Neural progenitor cell (in vitro differentiated cells): ENCODE data around the gene MEI1. TPM values are rescaled to one million over a fixed set of nuclear protein-coding genes. Genes with fewer than 3 reads are reported as not detected.
"Not testable (repeated sequence)": the region's sequence is repeated elsewhere in the genome, so short reads cannot be mapped to it uniquely, and the experiment has no call there.

ENCODE experiments used
- DNase-seq: peaks from one replicate; pipeline ENCODE4 v3.0.0-alpha.2; 2016; ENCODE audit warnings: low spot score
- H2AFZ ChIP-seq: fragments of 200-600 bp; sonication (generic); replicated peaks from 2 replicates; pipeline ENCODE4 v1.6.1; 2016; ENCODE audit warnings: antibody characterized with exemption
- H3F3A ChIP-seq: fragments of 200-600 bp; sonication (generic); 2 replicates; pipeline ENCODE4 v1.6.1; 2016; ENCODE audit warnings: antibody characterized with exemption, low read depth
- H3K27ac ChIP-seq: fragments of 200-600 bp; sonication (generic); 2 replicates; pipeline ENCODE4 v1.5.1; 2016; ENCODE audit warnings: mild to moderate bottlenecking
- H3K27me3 ChIP-seq: fragments of 200-600 bp; sonication (generic); 2 replicates; pipeline ENCODE4 v1.6.1; 2016; ENCODE audit warnings: mild to moderate bottlenecking, moderate library complexity
- H3K36me3 ChIP-seq: fragments of 200-600 bp; sonication (generic); 2 replicates; pipeline ENCODE4 v1.5.1; 2016
- H3K4me1 ChIP-seq: fragments of 200-600 bp; sonication (generic); 2 replicates; pipeline ENCODE4 v1.6.1; 2016; ENCODE audit warnings: mixed run types
- H3K4me2 ChIP-seq: fragments of 200-600 bp; sonication (generic); 2 replicates; pipeline ENCODE4 v1.6.1; 2016
- H3K4me3 ChIP-seq: fragments of 200-600 bp; sonication (generic); 2 replicates; pipeline ENCODE4 v1.5.1; 2016
- H3K79me2 ChIP-seq: fragments of 200-600 bp; sonication (generic); 2 replicates; pipeline ENCODE4 v1.6.1; 2016; ENCODE audit warnings: low read depth
- H3K9ac ChIP-seq: fragments of 200-600 bp; sonication (generic); 2 replicates; pipeline ENCODE4 v1.6.1; 2016
- H3K9me3 ChIP-seq: fragments of 200-600 bp; sonication (generic); 2 replicates; pipeline ENCODE4 v1.5.1; 2016; ENCODE audit warnings: low read depth
- H4K20me1 ChIP-seq: fragments of 200-600 bp; sonication (generic); 2 replicates; pipeline ENCODE4 v1.6.1; 2016; ENCODE audit warnings: low read depth
- H3K27ac Mint-ChIP-seq: 3 replicates; pipeline ENCODE4 v1.8.0; 2021; ENCODE audit warnings: mixed read lengths
- H3K27me3 Mint-ChIP-seq: 2 replicates; pipeline ENCODE4 v1.8.0; 2022; ENCODE audit warnings: low read depth, mild to moderate bottlenecking, inconsistent platforms, moderate library complexity, mixed read lengths; ENCODE audit not compliant: insufficient read depth
- H3K36me3 Mint-ChIP-seq: 3 replicates; pipeline ENCODE4 v1.8.0; 2021; ENCODE audit warnings: mixed read lengths
- H3K4me1 Mint-ChIP-seq: 3 replicates; pipeline ENCODE4 v1.8.0; 2021; ENCODE audit warnings: mixed read lengths
- H3K4me3 Mint-ChIP-seq: 3 replicates; pipeline ENCODE4 v1.8.0; 2021; ENCODE audit warnings: mild to moderate bottlenecking, moderate library complexity, mixed read lengths
- H3K9me3 Mint-ChIP-seq: 3 replicates; pipeline ENCODE4 v1.8.0; 2020; ENCODE audit warnings: mixed read lengths
- EZH2 ChIP-seq: fragments of 200-600 bp; sonication (generic); IDR thresholded peaks from 2 replicates; pipeline ENCODE4 v1.6.1; 2017; ENCODE audit warnings: antibody characterized with exemption, mild to moderate bottlenecking, moderate library complexity
- EZH2phosphoT487 ChIP-seq: fragments of 200-600 bp; sonication (generic); IDR thresholded peaks from 2 replicates; pipeline ENCODE4 v1.6.1; 2017; ENCODE audit warnings: antibody characterized with exemption
- total RNA-seq: library from RNA; depleted of rRNA; stranded (reverse); fragments of >200 nt; gene quantifications from 2 replicates; pipeline ENCODE4 v1.2.3, GENCODE V29; 2015; ENCODE audit warnings: low replicate concordance
- TF ChIP-seq, protein P1 (sequence below): fragments of 200-600 bp; sonication (generic); IDR thresholded peaks from 2 replicates; pipeline ENCODE4 v1.5.1; 2017; ENCODE audit warnings: antibody characterized with exemption, mild to moderate bottlenecking

MEI1 gene
- total RNA-seq, 1 donor from 2014 or later, result not detected

- no peaks in the 10 kb centered on the region for H3K27me3 ChIP-seq
- peaks cover 41% of the 10 kb centered on the region for H4K20me1 ChIP-seq
- H3K27ac ChIP-seq, result no peak overlapping the region
- peaks cover 7% of the 10 kb centered on the region for H3K36me3 ChIP-seq
- no peaks in the 10 kb centered on the region for H3K9me3 ChIP-seq
- no peak for DNase-seq
- H3K79me2 ChIP-seq, result peaks cover 98% of the 10 kb centered on the region
- no peak overlapping the region for H3K4me3 ChIP-seq
- no peak overlapping the region for H2AFZ ChIP-seq
- H3K9me3 Mint-ChIP-seq, result no peaks in the 10 kb centered on the region
- H3K4me2 ChIP-seq, result no peak overlapping the region
- peaks cover 2% of the 10 kb centered on the region for H3K27me3 Mint-ChIP-seq
- peaks cover 14% of the 10 kb centered on the region for H3K4me1 Mint-ChIP-seq
- H3K9ac ChIP-seq, result no peak overlapping the region
- H3K36me3 Mint-ChIP-seq, result peaks cover 14% of the 10 kb centered on the region
- peaks cover 23% of the 10 kb centered on the region for H3F3A ChIP-seq
- peaks cover 6% of the 10 kb centered on the region for H3K4me1 ChIP-seq
- no peak for TF ChIP-seq EZH2
- TF ChIP-seq, protein P1, sequence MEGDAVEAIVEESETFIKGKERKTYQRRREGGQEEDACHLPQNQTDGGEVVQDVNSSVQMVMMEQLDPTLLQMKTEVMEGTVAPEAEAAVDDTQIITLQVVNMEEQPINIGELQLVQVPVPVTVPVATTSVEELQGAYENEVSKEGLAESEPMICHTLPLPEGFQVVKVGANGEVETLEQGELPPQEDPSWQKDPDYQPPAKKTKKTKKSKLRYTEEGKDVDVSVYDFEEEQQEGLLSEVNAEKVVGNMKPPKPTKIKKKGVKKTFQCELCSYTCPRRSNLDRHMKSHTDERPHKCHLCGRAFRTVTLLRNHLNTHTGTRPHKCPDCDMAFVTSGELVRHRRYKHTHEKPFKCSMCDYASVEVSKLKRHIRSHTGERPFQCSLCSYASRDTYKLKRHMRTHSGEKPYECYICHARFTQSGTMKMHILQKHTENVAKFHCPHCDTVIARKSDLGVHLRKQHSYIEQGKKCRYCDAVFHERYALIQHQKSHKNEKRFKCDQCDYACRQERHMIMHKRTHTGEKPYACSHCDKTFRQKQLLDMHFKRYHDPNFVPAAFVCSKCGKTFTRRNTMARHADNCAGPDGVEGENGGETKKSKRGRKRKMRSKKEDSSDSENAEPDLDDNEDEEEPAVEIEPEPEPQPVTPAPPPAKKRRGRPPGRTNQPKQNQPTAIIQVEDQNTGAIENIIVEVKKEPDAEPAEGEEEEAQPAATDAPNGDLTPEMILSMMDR, result no peak
- TF ChIP-seq EZH2phosphoT487, result no peak
- no peak overlapping the region for H3K27ac Mint-ChIP-seq
- peak overlapping the region; percentile 97 for H3K4me3 Mint-ChIP-seq
These were observed 15.7 kb upstream of the MEI1 start for GRCh38 chr22:41683616-41684015.

- no peak overlapping the region for H2AFZ ChIP-seq
- H3K27ac Mint-ChIP-seq, result no peak overlapping the region
- peaks cover 93% of the 10 kb centered on the region for H3K79me2 ChIP-seq
- no peaks in the 10 kb centered on the region for H3K9me3 ChIP-seq
- peaks cover 39% of the 10 kb centered on the region for H4K20me1 ChIP-seq
- no peak for TF ChIP-seq EZH2phosphoT487
- TF ChIP-seq, protein P1, result no peak
- TF ChIP-seq EZH2, result no peak
- no peaks in the 10 kb centered on the region for H3K27me3 ChIP-seq
- H3K4me3 Mint-ChIP-seq, result no peak overlapping the region
- no peak overlapping the region for H3K9ac ChIP-seq
- peaks cover 2% of the 10 kb centered on the region for H3K27me3 Mint-ChIP-seq
- no peak overlapping the region for H3K27ac ChIP-seq
- no peak overlapping the region for H3K4me3 ChIP-seq
- peaks cover 12% of the 10 kb centered on the region for H3K36me3 Mint-ChIP-seq
- peaks cover 6% of the 10 kb centered on the region for H3K4me1 ChIP-seq
- peaks cover 6% of the 10 kb centered on the region for H3K36me3 ChIP-seq
- no peak for DNase-seq
- peaks cover 17% of the 10 kb centered on the region for H3K4me1 Mint-ChIP-seq
- H3K9me3 Mint-ChIP-seq, result no peaks in the 10 kb centered on the region
- H3F3A ChIP-seq, result peaks cover 27% of the 10 kb centered on the region
- H3K4me2 ChIP-seq, result no peak overlapping the region
These were observed 15.1 kb upstream of the MEI1 start for GRCh38 chr22:41684194-41684593.

GRCh38 chr22:41686890-41687289 lies 12.4 kb upstream of the MEI1 start:
- Histone ChIP-seq H3K4me3 (peak overlapping the region; percentile 84), H3F3A (peaks cover 34% of the 10 kb centered on the region)

GRCh38 chr22:41687901-41688364 lies 11.4 kb upstream of the MEI1 start:
- TF ChIP-seq EZH2phosphoT487 (no peak), EZH2 (no peak)
- TF ChIP-seq, protein P1, result no peak
- peaks cover 55% of the 10 kb centered on the region for H3K79me2 ChIP-seq
- Mint-ChIP-seq H3K4me1 (peaks cover 18% of the 10 kb centered on the region), H3K27me3 (peaks cover 4% of the 10 kb centered on the region), H3K9me3 (no peaks in the 10 kb centered on the region), H3K27ac (peak overlapping the region; percentile 82), H3K36me3 (no peaks in the 10 kb centered on the region), H3K4me3 (peak overlapping the region; percentile 98)
- H3K27ac ChIP-seq, result no peak overlapping the region
- H2AFZ ChIP-seq, result peak overlapping the region; percentile 18
- H3K4me2 ChIP-seq, result peak overlapping the region; percentile 95
- peaks cover 12% of the 10 kb centered on the region for H4K20me1 ChIP-seq
- peaks cover 6% of the 10 kb centered on the region for H3K4me1 ChIP-seq
- no peaks in the 10 kb centered on the region for H3K27me3 ChIP-seq
- no peaks in the 10 kb centered on the region for H3K36me3 ChIP-seq
- DNase-seq, result peak; percentile 54
- peaks cover 29% of the 10 kb centered on the region for H3F3A ChIP-seq
- H3K9ac ChIP-seq, result peak overlapping the region; percentile 63
- H3K4me3 ChIP-seq, result peak overlapping the region; percentile 84
- H3K9me3 ChIP-seq, result no peaks in the 10 kb centered on the region

More at GRCh38 chr22:41686890-41687289, 12.4 kb upstream of the MEI1 start:
- not testable (repeated sequence) for H3K27ac ChIP-seq, H3K27me3 Mint-ChIP-seq, H3K9ac ChIP-seq, DNase-seq, H2AFZ ChIP-seq, H3K36me3 Mint-ChIP-seq, H3K9me3 ChIP-seq, H3K36me3 ChIP-seq, H3K9me3 Mint-ChIP-seq, H3K27me3 ChIP-seq, H3K27ac Mint-ChIP-seq, H3K4me1 ChIP-seq
- H3K4me3 Mint-ChIP-seq, result peak overlapping the region; percentile 98
- peaks cover 66% of the 10 kb centered on the region for H3K79me2 ChIP-seq
- peak overlapping the region; percentile 95 for H3K4me2 ChIP-seq
- peaks cover 21% of the 10 kb centered on the region for H3K4me1 Mint-ChIP-seq
- H4K20me1 ChIP-seq, result peaks cover 15% of the 10 kb centered on the region
